Muscle layer of colon (tissue), 2 donors: ENCODE data around the gene FANCM.

Experiments used
- H3K27ac ChIP-seq: one replicate; pipeline ENCODE4 v1.7.0; 2013; ENCODE audit warnings: low read depth, mild to moderate bottlenecking, low read length, moderate library complexity
- H3K27me3 ChIP-seq, 2 donors: one replicate each; pipeline ENCODE4 v1.7.0; 2013; ENCODE audit warnings: low read length in 2 of 2, mild to moderate bottlenecking in 2 of 2; ENCODE audit not compliant: insufficient read depth in 2 of 2, control insufficient read depth in 1 of 2
- H3K36me3 ChIP-seq: one replicate; pipeline ENCODE4 v1.7.0; 2013; ENCODE audit warnings: mild to moderate bottlenecking, low read length; ENCODE audit not compliant: insufficient read depth
- H3K4me1 ChIP-seq: one replicate; pipeline ENCODE4 v1.7.0; 2013; ENCODE audit warnings: mild to moderate bottlenecking, low read length; ENCODE audit not compliant: insufficient read depth
- H3K4me3 ChIP-seq, 2 donors: one replicate each; pipeline ENCODE4 v1.7.0; 2013; ENCODE audit warnings: low read length in 2 of 2, low read depth in 1 of 2, mild to moderate bottlenecking in 1 of 2, moderate library complexity in 1 of 2
- H3K9ac ChIP-seq: one replicate; pipeline ENCODE4 v1.7.0; 2013; ENCODE audit warnings: low read length
- H3K9me3 ChIP-seq: one replicate; pipeline ENCODE4 v1.7.0; 2013; ENCODE audit warnings: mild to moderate bottlenecking, low read length
- donor health status: abdominal sarcoma.
- donor health status: Adenocarcinoma of cecum.

Gene FANCM

GRCh38 chr14:45145214-45145613, 9.5 kb downstream of the FANCM start:
- Histone ChIP-seq H3K4me1 (no peaks in the 10 kb centered on the region), H3K27me3 (no peaks in the 10 kb centered on the region), H3K9ac (no peak overlapping the region), H3K27ac (no peak overlapping the region), H3K9me3 (no peaks in the 10 kb centered on the region), H3K36me3 (no peaks in the 10 kb centered on the region), H3K4me3 (no peak overlapping the region)

DNA sequence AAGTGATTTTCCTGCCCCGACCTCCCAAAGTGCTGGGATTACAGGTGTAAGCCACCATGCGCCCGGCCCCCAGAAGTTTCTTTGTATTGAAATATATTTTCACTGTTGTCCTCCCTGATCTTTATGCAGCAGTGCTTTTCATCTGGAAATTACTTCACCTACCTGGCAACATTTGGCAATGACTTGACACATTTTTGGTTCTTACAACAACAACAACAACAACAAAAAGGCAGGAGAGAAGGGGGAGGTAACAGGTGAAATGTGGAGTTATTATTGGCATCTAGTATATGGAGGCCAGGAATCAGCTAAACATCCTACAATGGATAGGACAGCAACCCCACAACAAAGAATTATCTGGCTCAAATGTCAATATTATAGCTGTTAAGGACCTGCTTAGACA, 13.9 kb downstream of the FANCM start:
- Histone ChIP-seq H3K4me3 (no peak overlapping the region), H3K27me3 (no peaks in the 10 kb centered on the region), H3K27ac (no peak overlapping the region), H3K4me1 (no peaks in the 10 kb centered on the region), H3K9ac (no peak overlapping the region), H3K36me3 (no peaks in the 10 kb centered on the region), H3K9me3 (no peaks in the 10 kb centered on the region)

DNA sequence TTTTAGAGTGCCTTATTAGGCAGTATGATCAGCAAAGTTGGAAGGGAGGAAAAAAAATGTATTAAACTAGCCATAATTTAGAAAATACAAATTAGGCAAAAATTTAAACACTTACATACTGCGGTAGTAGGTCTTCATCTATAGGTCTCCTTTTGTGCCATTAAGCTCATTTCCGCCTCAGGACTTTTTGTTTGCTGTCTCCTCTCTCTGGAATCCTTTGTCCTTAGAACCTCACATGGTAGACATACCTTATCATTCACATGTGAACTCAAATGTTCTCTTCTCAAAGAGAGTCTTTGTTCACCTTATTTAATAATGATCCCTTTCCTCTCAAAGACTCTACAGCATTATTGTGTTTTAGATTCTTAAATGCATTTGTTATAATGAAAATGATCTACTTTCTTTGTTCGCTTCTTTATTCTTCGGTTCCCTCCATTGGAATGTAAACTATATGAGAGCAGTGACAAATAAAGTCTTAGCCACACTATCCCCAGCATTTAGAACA, 14.7 kb downstream of the FANCM start:
- no peaks in the 10 kb centered on the region for H3K27me3 ChIP-seq
- no peak overlapping the region for H3K9ac ChIP-seq
- H3K27ac ChIP-seq = no peak overlapping the region
- H3K9me3 ChIP-seq = no peaks in the 10 kb centered on the region
- H3K36me3 ChIP-seq = no peaks in the 10 kb centered on the region
- H3K4me1 ChIP-seq = no peaks in the 10 kb centered on the region
- no peak overlapping the region for H3K4me3 ChIP-seq

DNA sequence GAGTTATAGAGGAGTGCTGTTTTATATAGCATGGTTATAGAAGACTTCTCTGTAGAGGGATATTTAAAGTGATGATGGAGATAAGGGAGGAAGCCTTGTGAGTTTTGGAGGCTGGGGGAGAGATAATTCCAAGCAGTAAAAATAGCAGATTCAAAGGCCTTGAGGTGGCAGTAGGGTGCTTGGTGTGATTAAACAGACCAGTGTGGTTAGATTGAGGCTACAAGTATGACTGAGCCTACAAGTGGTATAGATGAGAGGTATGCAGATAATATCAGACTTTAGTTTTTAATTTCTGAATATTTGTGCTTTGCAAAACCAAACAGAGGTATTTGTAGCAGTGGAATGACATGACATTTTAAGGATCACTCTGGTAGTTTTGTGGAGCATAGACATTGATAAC, 20.3 kb downstream of the FANCM start:
- Histone ChIP-seq H3K27ac (no peak overlapping the region), H3K4me3 (no peak overlapping the region), H3K9ac (no peak overlapping the region), H3K4me1 (no peaks in the 10 kb centered on the region), H3K27me3 (no peaks in the 10 kb centered on the region), H3K9me3 (no peaks in the 10 kb centered on the region), H3K36me3 (no peaks in the 10 kb centered on the region)

- Histone ChIP-seq H3K9ac (no peak overlapping the region), H3K36me3 (no peaks in the 10 kb centered on the region), H3K4me3 (no peak overlapping the region), H3K4me1 (no peaks in the 10 kb centered on the region), H3K27ac (no peak overlapping the region), H3K27me3 (no peaks in the 10 kb centered on the region), H3K9me3 (no peaks in the 10 kb centered on the region)
Measured at GRCh38 chr14:45169906-45170305, 34.2 kb downstream of the FANCM start.

GRCh38 chr14:45177076-45177475, 41.3 kb downstream of the FANCM start:
- no peak overlapping the region for H3K9ac ChIP-seq
- no peak overlapping the region for H3K4me3 ChIP-seq
- H3K27me3 ChIP-seq = no peaks in the 10 kb centered on the region
- H3K36me3 ChIP-seq = no peaks in the 10 kb centered on the region
- no peak overlapping the region for H3K27ac ChIP-seq
- H3K4me1 ChIP-seq = no peaks in the 10 kb centered on the region
- H3K9me3 ChIP-seq = no peaks in the 10 kb centered on the region

DNA sequence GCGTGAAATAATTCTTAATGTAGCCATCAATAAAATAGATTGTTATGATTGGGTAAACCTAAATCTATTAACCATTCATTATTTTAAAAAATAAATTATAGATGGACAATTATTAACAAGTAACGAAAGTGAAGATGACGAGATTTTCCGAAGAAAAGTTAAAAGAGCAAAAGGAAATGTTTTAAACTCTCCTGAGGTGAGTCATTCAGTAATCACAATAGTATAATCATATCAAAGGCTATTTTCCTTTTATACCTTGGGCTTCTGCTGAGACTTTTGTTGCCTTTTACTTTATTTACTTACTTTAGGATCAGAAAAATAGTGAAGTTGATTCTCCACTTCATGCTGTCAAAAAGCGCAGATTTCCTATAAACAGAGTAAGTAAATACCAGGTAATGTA, 45.6 kb downstream of the FANCM start:
- no peaks in the 10 kb centered on the region for H3K9me3 ChIP-seq
- H3K36me3 ChIP-seq = no peaks in the 10 kb centered on the region
- H3K4me3 ChIP-seq = no peak overlapping the region
- no peak overlapping the region for H3K9ac ChIP-seq
- H3K27ac ChIP-seq = no peak overlapping the region
- no peaks in the 10 kb centered on the region for H3K27me3 ChIP-seq
- H3K4me1 ChIP-seq = no peaks in the 10 kb centered on the region

- H3K4me1 ChIP-seq = no peaks in the 10 kb centered on the region
- no peak overlapping the region for H3K27ac ChIP-seq
- H3K27me3 ChIP-seq = no peaks in the 10 kb centered on the region
- H3K9ac ChIP-seq = no peak overlapping the region
- no peak overlapping the region for H3K4me3 ChIP-seq
- H3K9me3 ChIP-seq = no peaks in the 10 kb centered on the region
- H3K36me3 ChIP-seq = no peaks in the 10 kb centered on the region
Measured at GRCh38 chr14:45181806-45182205, 46.1 kb downstream of the FANCM start.

DNA sequence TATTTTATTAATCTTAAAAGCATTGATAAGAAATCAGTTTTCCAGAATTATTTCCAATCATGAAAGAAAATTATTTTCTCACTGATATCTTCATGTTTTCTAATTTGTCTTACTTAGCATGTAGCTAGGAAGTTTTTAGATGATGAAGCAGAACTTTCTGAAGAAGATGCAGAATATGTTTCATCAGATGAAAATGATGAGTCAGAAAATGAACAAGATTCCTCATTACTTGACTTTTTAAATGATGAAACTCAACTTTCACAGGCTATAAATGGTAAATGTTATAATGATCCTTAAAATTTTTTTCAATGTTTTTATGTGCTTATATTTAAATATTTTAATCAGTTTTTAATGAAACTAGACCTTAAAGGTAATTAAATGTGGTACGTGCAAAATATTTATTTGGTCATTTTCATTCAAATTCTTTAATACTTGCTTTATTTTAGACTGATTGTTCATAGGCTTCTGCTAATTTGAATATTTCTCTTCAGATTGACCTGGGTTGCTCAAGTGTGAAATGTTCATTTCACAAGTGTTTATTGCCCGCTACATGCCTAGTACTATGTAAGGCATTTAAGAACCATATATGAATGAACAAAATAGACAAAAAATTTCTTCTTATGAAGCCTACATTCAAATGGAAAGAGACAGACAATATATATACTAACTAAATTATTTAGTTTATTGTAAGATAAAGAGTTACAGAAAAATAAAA, 49.5 kb downstream of the FANCM start:
- H3K27ac ChIP-seq = no peak overlapping the region
- H3K4me1 ChIP-seq = no peaks in the 10 kb centered on the region
- H3K4me3 ChIP-seq = no peak overlapping the region
- no peaks in the 10 kb centered on the region for H3K36me3 ChIP-seq
- no peaks in the 10 kb centered on the region for H3K27me3 ChIP-seq
- no peaks in the 10 kb centered on the region for H3K9me3 ChIP-seq
- no peak overlapping the region for H3K9ac ChIP-seq

GRCh38 chr14:45194964-45195363, 59.2 kb downstream of the FANCM start:
- Histone ChIP-seq H3K4me3 (no peak overlapping the region), H3K9me3 (no peaks in the 10 kb centered on the region), H3K27me3 (no peaks in the 10 kb centered on the region), H3K27ac (no peak overlapping the region), H3K9ac (no peak overlapping the region), H3K36me3 (no peaks in the 10 kb centered on the region), H3K4me1 (no peaks in the 10 kb centered on the region)

DNA sequence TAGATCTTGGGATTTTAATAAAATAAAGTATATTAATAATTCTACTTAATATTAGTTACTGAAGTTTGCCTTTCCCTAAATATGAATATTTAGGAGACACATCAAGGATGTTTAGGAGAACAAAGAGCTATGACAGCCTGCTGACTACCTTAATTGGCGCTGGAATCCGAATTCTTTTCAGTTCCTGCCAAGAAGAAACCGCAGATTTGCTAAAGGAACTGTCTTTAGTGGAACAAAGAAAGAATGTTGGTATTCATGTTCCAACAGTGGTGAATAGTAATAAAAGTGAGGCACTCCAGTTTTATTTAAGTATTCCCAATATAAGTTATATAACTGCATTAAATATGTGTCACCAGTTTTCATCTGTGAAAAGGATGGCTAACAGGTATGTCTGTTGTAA, 62.8 kb downstream of the FANCM start:
- no peaks in the 10 kb centered on the region for H3K4me1 ChIP-seq
- no peak overlapping the region for H3K27ac ChIP-seq
- no peaks in the 10 kb centered on the region for H3K9me3 ChIP-seq
- H3K36me3 ChIP-seq = no peaks in the 10 kb centered on the region
- no peaks in the 10 kb centered on the region for H3K27me3 ChIP-seq
- no peak overlapping the region for H3K9ac ChIP-seq
- H3K4me3 ChIP-seq = no peak overlapping the region

DNA sequence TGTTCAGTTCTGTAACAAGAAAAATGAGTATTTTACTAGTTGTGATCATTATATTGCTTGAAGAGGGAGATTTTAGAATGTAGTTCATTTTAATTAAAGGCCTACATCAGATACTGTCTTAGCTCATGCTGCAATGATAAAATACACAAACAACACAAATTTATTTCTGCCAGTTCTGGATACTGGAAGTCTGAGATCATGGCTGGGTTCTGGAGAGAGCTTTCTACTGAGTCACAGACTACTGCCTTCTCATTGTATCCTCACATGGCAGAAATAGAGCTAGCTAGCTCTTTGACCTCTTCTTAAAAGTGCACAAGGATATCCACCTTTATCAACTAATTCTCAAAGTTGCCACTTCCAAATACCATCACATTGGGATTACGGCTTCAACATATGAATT, 63.5 kb downstream of the FANCM start:
- H3K4me3 ChIP-seq = no peak overlapping the region
- no peaks in the 10 kb centered on the region for H3K4me1 ChIP-seq
- no peak overlapping the region for H3K9ac ChIP-seq
- H3K9me3 ChIP-seq = no peaks in the 10 kb centered on the region
- no peaks in the 10 kb centered on the region for H3K36me3 ChIP-seq
- no peak overlapping the region for H3K27ac ChIP-seq
- H3K27me3 ChIP-seq = no peaks in the 10 kb centered on the region
